GM23338 (cell line): Measurements from ENCODE around the gene TNS3.

Source experiments
- CREB1 ChIP-seq: fragments of 250-450 bp; sonication (Bioruptor Pico); IDR thresholded peaks from 2 replicates; pipeline ENCODE4 v1.5.0; 2020; ENCODE audit warnings: low read depth, mild to moderate bottlenecking, moderate library complexity
- EZH2 ChIP-seq: fragments of 200-600 bp; sonication (generic); IDR thresholded peaks from one replicate; pipeline ENCODE4 v1.8.0; 2017; ENCODE audit warnings: antibody characterized with exemption, mild to moderate bottlenecking, low read depth; ENCODE audit not compliant: unreplicated experiment
- EZH2phosphoT487 ChIP-seq: fragments of 200-600 bp; sonication (generic); IDR thresholded peaks from one replicate; pipeline ENCODE4 v1.8.1; 2018; ENCODE audit warnings: antibody characterized with exemption; ENCODE audit not compliant: unreplicated experiment
- JUNB ChIP-seq: IDR thresholded peaks from one replicate; pipeline ENCODE4 v1.6.1; 2016; ENCODE audit warnings: antibody characterized with exemption; ENCODE audit not compliant: unreplicated experiment
- POLR2AphosphoS5 ChIP-seq: IDR thresholded peaks from 2 replicates; pipeline ENCODE4 v1.6.1; 2016; ENCODE audit warnings: antibody characterized with exemption, low read depth
- TF ChIP-seq, protein P1 (sequence below), 2 experiments: fragments of 200-600 bp in 1 of 2; sonication (generic) in 1 of 2; conservative IDR thresholded peaks; 2 replicates each; pipeline versions ENCODE4 v1.5.1 to v1.6.1; 2016 to 2017; ENCODE audit warnings: antibody characterized with exemption in 2 of 2, low read depth in 2 of 2, mild to moderate bottlenecking in 2 of 2, moderate library complexity in 1 of 2
- TF ChIP-seq, protein P2 (sequence below): IDR thresholded peaks from 2 replicates; pipeline ENCODE4 v1.6.1; 2016; ENCODE audit warnings: antibody characterized with exemption

DNA sequence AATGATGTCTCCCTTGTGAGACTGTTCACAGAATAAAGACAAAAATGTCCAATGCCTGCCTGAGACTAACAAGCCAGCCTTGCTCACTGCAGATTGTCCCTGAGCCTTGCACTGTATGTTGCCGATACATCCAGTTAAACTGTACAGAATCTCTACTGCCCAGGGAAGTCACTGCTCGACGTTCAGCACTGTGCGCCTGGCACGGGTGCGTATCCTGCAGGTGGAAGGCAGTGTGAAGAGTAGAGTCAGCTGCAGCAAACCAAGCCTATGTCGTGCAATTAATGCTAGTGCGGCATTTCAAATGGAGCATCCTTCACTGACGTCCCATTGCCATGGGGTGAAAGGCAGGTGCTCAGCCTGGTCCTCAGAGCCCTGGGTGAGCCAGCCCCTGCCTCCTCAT, 132.9 kb downstream of the TNS3 start:
- TF ChIP-seq EZH2 (no peak), POLR2AphosphoS5 (no peak), CREB1 (CRISPR knock-in tag) (no peak), EZH2phosphoT487 (no peak), JUNB (no peak)
- TF ChIP-seq, protein P1, sequence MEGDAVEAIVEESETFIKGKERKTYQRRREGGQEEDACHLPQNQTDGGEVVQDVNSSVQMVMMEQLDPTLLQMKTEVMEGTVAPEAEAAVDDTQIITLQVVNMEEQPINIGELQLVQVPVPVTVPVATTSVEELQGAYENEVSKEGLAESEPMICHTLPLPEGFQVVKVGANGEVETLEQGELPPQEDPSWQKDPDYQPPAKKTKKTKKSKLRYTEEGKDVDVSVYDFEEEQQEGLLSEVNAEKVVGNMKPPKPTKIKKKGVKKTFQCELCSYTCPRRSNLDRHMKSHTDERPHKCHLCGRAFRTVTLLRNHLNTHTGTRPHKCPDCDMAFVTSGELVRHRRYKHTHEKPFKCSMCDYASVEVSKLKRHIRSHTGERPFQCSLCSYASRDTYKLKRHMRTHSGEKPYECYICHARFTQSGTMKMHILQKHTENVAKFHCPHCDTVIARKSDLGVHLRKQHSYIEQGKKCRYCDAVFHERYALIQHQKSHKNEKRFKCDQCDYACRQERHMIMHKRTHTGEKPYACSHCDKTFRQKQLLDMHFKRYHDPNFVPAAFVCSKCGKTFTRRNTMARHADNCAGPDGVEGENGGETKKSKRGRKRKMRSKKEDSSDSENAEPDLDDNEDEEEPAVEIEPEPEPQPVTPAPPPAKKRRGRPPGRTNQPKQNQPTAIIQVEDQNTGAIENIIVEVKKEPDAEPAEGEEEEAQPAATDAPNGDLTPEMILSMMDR (conservative IDR thresholded peaks at IDR 0.05; ENCODE audit: low read depth in 2 of 2): no peak
- TF ChIP-seq, protein P2, sequence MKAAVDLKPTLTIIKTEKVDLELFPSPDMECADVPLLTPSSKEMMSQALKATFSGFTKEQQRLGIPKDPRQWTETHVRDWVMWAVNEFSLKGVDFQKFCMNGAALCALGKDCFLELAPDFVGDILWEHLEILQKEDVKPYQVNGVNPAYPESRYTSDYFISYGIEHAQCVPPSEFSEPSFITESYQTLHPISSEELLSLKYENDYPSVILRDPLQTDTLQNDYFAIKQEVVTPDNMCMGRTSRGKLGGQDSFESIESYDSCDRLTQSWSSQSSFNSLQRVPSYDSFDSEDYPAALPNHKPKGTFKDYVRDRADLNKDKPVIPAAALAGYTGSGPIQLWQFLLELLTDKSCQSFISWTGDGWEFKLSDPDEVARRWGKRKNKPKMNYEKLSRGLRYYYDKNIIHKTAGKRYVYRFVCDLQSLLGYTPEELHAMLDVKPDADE: no peak
